H54 (cell line): ENCODE measurements around the gene MORC4.

Experiments used
- DNase-seq: peaks from one replicate; pipeline ENCODE4 v3.0.0; 2011; ENCODE audit warnings: low spot score, mixed read lengths; ENCODE audit not compliant: insufficient read length
- FAIRE-seq: peaks from 3 replicates; lab custom pipeline; 2011; peaks lifted over from hg19 to GRCh38; lab: Jason Lieb, UNC
- POLR2A ChIP-seq: IDR thresholded peaks from 2 replicates; pipeline ENCODE4 v1.6.1; 2011; ENCODE audit warnings: low read depth, mild to moderate bottlenecking, low read length

Gene MORC4

GRCh38 chrX:107000013-107000515 is at the start of gene MORC4:
Gene MORC4 (minus strand): TSS chrX:107000212. CDS start chrX:106999969, 243 bp downstream.
- peak; percentile 48 for FAIRE-seq
- TF ChIP-seq POLR2A, result peak; percentile 46; the same call in 1 of the 2 replicates
- DNase-seq, result peak; percentile 64

- no peak for FAIRE-seq
- TF ChIP-seq POLR2A, result no peak
- no peak for DNase-seq
These were observed 47.6 kb upstream of the MORC4 start for GRCh38 chrX:107047622-107048021.

GRCh38 chrX:107029752-107030151 is 29.7 kb upstream of the MORC4 start:
- FAIRE-seq (no peak), DNase-seq (no peak)
- TF ChIP-seq POLR2A, result no peak

GRCh38 chrX:107025545-107025944 is 25.5 kb upstream of the MORC4 start:
- TF ChIP-seq POLR2A, result no peak
- FAIRE-seq (peak; percentile 68), DNase-seq (peak; percentile 2)

- no peak for TF ChIP-seq POLR2A
- no peak for DNase-seq
- no peak for FAIRE-seq
These were observed 14.9 kb upstream of the MORC4 start for GRCh38 chrX:107014936-107015335.

GRCh38 chrX:107008034-107008433 is 8.0 kb upstream of the MORC4 start:
- DNase-seq, result no peak
- no peak for TF ChIP-seq POLR2A
- FAIRE-seq, result no peak

- TF ChIP-seq POLR2A, result no peak
- FAIRE-seq (peak; percentile 58), DNase-seq (peak; percentile 19)
These were observed 723 bp downstream of the MORC4 start for GRCh38 chrX:106999002-106999975.

GRCh38 chrX:106997611-106998010 is 2.4 kb downstream of the MORC4 start:
- TF ChIP-seq POLR2A, result no peak
- FAIRE-seq (no peak), DNase-seq (no peak)

- TF ChIP-seq POLR2A, result no peak
- DNase-seq, result no peak
- FAIRE-seq, result no peak
These were observed 4.3 kb downstream of the MORC4 start for GRCh38 chrX:106995678-106996077.

GRCh38 chrX:106987488-106987887 is 12.5 kb downstream of the MORC4 start:
- TF ChIP-seq POLR2A, result no peak
- DNase-seq (no peak), FAIRE-seq (no peak)

GRCh38 chrX:106980952-106981626 is 18.9 kb downstream of the MORC4 start:
- TF ChIP-seq POLR2A, result no peak
- no peak for FAIRE-seq
- no peak for DNase-seq

- FAIRE-seq (no peak), DNase-seq (no peak)
- TF ChIP-seq POLR2A, result no peak
These were observed 23.6 kb downstream of the MORC4 start for GRCh38 chrX:106976416-106976815.

GRCh38 chrX:106973433-106974149 is 26.4 kb downstream of the MORC4 start:
- no peak for TF ChIP-seq POLR2A
- no peak for FAIRE-seq
- no peak for DNase-seq
